CD4-positive, alpha-beta T cell (primary cell): ENCODE data around the gene RAD18. TPM values are rescaled to one million over a fixed set of nuclear protein-coding genes. Genes with fewer than 3 reads are reported as not detected.

Experiments
- ATAC-seq: fragments of 200-7000 bp; cut with Tn5 transposase; one replicate; pipeline ENCODE4 v1.10.0; 2022; ENCODE audit warnings: mild to moderate bottlenecking; ENCODE audit not compliant: poor library complexity
- CTCF ChIA-PET: fragments of 350-600 bp; sonication (Branson Sonifier 250); formaldehyde crosslinking; loops from one replicate; lab custom pipeline; 2021; ENCODE audit warnings: antibody characterized with exemption, inconsistent platforms; lab: Charles Lee
- POLR2A ChIA-PET: fragments of 350-600 bp; sonication (Branson Sonifier 250); formaldehyde crosslinking; loops from one replicate; lab custom pipeline; 2021; ENCODE audit warnings: antibody characterized with exemption, inconsistent platforms; lab: Charles Lee
- DNase-seq, 14 experiments: peaks; one replicate each; pipeline ENCODE4 v3.0.0-alpha.2; 2013 to 2020; ENCODE audit warnings: mixed read lengths in 2 of 14
- H3K27ac ChIP-seq, 2 donors: one replicate each; pipeline versions ENCODE4 v1.5.1 to v1.7.0; 2013; ENCODE audit warnings: low read length in 2 of 2, low read depth in 1 of 2, mild to moderate bottlenecking in 1 of 2
- H3K27me3 ChIP-seq, 2 experiments: 1 replicate in 1 of 2; 2 replicates in 1 of 2; pipeline versions ENCODE4 v1.6.1 to v1.7.0; 2013; ENCODE audit warnings: low read length in 2 of 2, control low read depth in 1 of 2, mild to moderate bottlenecking in 1 of 2, moderate library complexity in 1 of 2; ENCODE audit not compliant: insufficient read depth in 2 of 2, control insufficient read depth in 1 of 2
- H3K36me3 ChIP-seq: one replicate; pipeline ENCODE4 v1.6.1; 2013; ENCODE audit warnings: low read length, control low read depth; ENCODE audit not compliant: insufficient read depth
- H3K4me1 ChIP-seq: one replicate; pipeline ENCODE4 v1.6.1; 2013; ENCODE audit warnings: low read length, control low read depth; ENCODE audit not compliant: insufficient read depth
- H3K4me3 ChIP-seq: one replicate; pipeline ENCODE4 v1.5.1; 2013; ENCODE audit warnings: mild to moderate bottlenecking, low read length, moderate library complexity
- H3K9me3 ChIP-seq, 2 experiments: 1 replicate in 1 of 2; 2 replicates in 1 of 2; pipeline versions ENCODE4 v1.6.1 to v1.7.0; 2013; ENCODE audit warnings: low read length in 2 of 2, mild to moderate bottlenecking in 2 of 2, control low read depth in 1 of 2, moderate library complexity in 1 of 2; ENCODE audit not compliant: control insufficient read depth in 1 of 2, insufficient read depth in 1 of 2
- H3K27ac Mint-ChIP-seq: one replicate; pipeline ENCODE4 v1.8.0; 2020; ENCODE audit warnings: mixed read lengths
- H3K27me3 Mint-ChIP-seq: one replicate; pipeline ENCODE4 v1.8.0; 2021; ENCODE audit warnings: mixed read lengths
- H3K36me3 Mint-ChIP-seq: one replicate; pipeline ENCODE4 v1.8.0; 2021; ENCODE audit warnings: low read depth, mixed read lengths
- H3K4me1 Mint-ChIP-seq: one replicate; pipeline ENCODE4 v1.8.0; 2021; ENCODE audit warnings: low read depth, mixed read lengths
- H3K4me3 Mint-ChIP-seq: one replicate; pipeline ENCODE4 v1.8.0; 2020; ENCODE audit warnings: mild to moderate bottlenecking, mixed read lengths
- H3K9me3 Mint-ChIP-seq: one replicate; pipeline ENCODE4 v1.8.0; 2020; ENCODE audit warnings: mixed read lengths
- intact Hi-C, 2 experiments: fragments of 100-400 bp; cut with DNase I in 1 of 2; cut with micrococcal nuclease in 1 of 2; formaldehyde crosslinking; loops; one replicate each; pipeline versions ENCODE4 v1.15.1 to v1.9.0; 2023 to 2025; cut with DNase I, micrococcal nuclease
- total RNA-seq, 174 experiments: library from RNA in 2 of 174; stranded (reverse) in 2 of 174; gene quantifications; one replicate each; pipeline ENCODE4 v1.2.3 and lab custom pipeline; 2021 to 2026
- TF ChIP-seq, protein P1 (sequence below): fragments of 200-600 bp; IDR thresholded peaks from one replicate; pipeline ENCODE4 v1.8.0; 2022; ENCODE audit warnings: antibody characterized with exemption, mild to moderate bottlenecking

RAD18 gene
- total RNA-seq, 2 experiments from 2014 or later: 9.6 to 10.0 TPM

DNA sequence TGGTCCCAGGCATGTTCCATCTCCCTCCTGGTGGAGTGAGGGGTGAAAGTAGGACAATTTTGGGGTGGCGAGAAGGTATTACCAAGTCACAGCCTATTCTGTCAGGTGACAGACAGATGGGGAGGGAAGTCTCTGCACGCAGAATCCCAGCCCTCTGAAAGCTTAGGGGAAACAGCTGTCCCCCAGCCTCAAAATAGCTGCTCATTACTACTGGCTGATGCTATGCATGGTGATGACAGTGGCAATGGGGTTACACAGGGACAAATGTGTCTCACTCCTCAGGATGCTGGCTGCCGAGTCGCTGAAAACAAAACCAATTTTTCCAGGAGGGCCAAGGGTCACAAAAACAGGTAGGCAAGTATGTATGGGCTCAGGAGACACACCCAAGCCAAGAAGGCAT is 125.0 kb downstream of the RAD18 start:
- H3K4me3 Mint-ChIP-seq: no peak overlapping the region
- H3K27me3 Mint-ChIP-seq: no peaks in the 10 kb centered on the region
- H3K9me3 Mint-ChIP-seq: no peaks in the 10 kb centered on the region
- Histone ChIP-seq H3K4me3 (no peak overlapping the region), H3K9me3 (no peaks in the 10 kb centered on the region), H3K4me1 (no peaks in the 10 kb centered on the region), H3K27me3 (no peaks in the 10 kb centered on the region), H3K36me3 (no peaks in the 10 kb centered on the region), H3K27ac (no peak overlapping the region)
- DNase-seq (no peak), ATAC-seq (no peak)
- intact Hi-C loops: no loop called here
- H3K36me3 Mint-ChIP-seq: no peaks in the 10 kb centered on the region
- ChIA-PET CTCF (no interaction called here), POLR2A (no interaction called here)
- no peak overlapping the region for H3K27ac Mint-ChIP-seq
- no peaks in the 10 kb centered on the region for H3K4me1 Mint-ChIP-seq
- TF ChIP-seq, protein P1, sequence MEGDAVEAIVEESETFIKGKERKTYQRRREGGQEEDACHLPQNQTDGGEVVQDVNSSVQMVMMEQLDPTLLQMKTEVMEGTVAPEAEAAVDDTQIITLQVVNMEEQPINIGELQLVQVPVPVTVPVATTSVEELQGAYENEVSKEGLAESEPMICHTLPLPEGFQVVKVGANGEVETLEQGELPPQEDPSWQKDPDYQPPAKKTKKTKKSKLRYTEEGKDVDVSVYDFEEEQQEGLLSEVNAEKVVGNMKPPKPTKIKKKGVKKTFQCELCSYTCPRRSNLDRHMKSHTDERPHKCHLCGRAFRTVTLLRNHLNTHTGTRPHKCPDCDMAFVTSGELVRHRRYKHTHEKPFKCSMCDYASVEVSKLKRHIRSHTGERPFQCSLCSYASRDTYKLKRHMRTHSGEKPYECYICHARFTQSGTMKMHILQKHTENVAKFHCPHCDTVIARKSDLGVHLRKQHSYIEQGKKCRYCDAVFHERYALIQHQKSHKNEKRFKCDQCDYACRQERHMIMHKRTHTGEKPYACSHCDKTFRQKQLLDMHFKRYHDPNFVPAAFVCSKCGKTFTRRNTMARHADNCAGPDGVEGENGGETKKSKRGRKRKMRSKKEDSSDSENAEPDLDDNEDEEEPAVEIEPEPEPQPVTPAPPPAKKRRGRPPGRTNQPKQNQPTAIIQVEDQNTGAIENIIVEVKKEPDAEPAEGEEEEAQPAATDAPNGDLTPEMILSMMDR: no peak

DNA sequence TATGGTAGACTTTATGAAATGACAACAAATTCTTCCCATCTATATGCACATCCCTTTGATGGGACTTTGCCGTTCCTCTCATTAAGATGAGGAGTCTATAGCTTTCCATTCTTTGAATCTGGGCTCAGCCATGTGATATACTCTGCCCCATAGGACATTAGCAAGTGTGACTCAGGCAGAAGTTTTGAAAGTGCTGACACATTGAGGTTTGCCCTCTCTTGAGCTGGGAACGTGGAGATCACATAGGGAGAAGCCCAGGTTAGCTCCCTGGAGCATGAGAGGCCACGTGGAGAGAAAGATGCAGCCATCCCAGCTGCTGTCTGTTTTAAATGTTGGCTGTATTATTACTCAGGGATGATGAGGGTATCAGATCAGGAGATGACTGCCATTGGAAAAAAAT is 126.1 kb downstream of the RAD18 start:
- ChIA-PET CTCF (no interaction called here), POLR2A (no interaction called here)
- intact Hi-C loops: no loop called here
- Mint-ChIP-seq H3K4me3 (no peak overlapping the region), H3K27me3 (no peaks in the 10 kb centered on the region), H3K36me3 (no peaks in the 10 kb centered on the region), H3K27ac (no peak overlapping the region), H3K4me1 (no peaks in the 10 kb centered on the region), H3K9me3 (no peaks in the 10 kb centered on the region)
- ATAC-seq (no peak), DNase-seq (no peak)
- Histone ChIP-seq H3K9me3 (no peaks in the 10 kb centered on the region), H3K4me3 (no peak overlapping the region), H3K4me1 (no peaks in the 10 kb centered on the region), H3K27ac (no peak overlapping the region), H3K27me3 (no peaks in the 10 kb centered on the region), H3K36me3 (no peaks in the 10 kb centered on the region)
- TF ChIP-seq, protein P1: no peak

DNA sequence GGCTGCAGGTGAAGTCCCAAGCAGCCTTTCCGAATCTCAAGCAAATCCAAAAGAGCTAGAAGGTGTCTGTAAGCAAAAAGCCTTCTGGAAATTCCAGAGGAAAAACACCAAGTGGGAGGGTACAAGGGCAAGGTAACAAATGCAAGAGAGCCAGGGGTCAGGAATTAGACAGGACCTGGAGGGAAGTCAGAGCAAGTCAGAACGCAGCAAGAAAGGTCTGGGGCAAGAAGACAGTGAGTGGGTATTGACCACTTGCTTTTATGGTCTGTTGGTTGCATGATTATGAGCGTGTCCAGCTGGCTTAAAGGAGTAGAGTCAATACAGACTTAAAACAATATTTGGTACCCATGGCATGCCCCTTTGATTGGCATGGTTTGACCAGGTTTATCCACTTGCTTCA is 127.2 kb downstream of the RAD18 start:
- H3K27me3 ChIP-seq: no peaks in the 10 kb centered on the region
- no peak for DNase-seq
- H3K9me3 ChIP-seq: no peaks in the 10 kb centered on the region
- Mint-ChIP-seq H3K9me3 (no peaks in the 10 kb centered on the region), H3K4me3 (no peak overlapping the region), H3K36me3 (no peaks in the 10 kb centered on the region), H3K27ac (no peak overlapping the region), H3K4me1 (no peaks in the 10 kb centered on the region), H3K27me3 (no peaks in the 10 kb centered on the region)
- H3K36me3 ChIP-seq: no peaks in the 10 kb centered on the region
- TF ChIP-seq, protein P1: no peak
- POLR2A ChIA-PET: no interaction called here
- CTCF ChIA-PET: no interaction called here
- no peak overlapping the region for H3K4me3 ChIP-seq
- no peak for ATAC-seq
- H3K27ac ChIP-seq: no peak overlapping the region
- intact Hi-C loops: no loop called here
- no peaks in the 10 kb centered on the region for H3K4me1 ChIP-seq
